Activated CD4-positive, alpha-beta T cell treated with anti-CD3 and anti-CD28 coated beads, Interleukin-2, amount 10 ng/mL, durations not matched to agents 24 days and 14 days (primary cell): ENCODE results near the gene SV2C. TPM values are rescaled to one million over a fixed set of nuclear protein-coding genes. Genes with fewer than 3 reads are reported as not detected.
"Not testable (repeated sequence)": the region's sequence is repeated elsewhere in the genome, so short reads cannot be mapped to it uniquely, and the experiment has no call there.

ENCODE experiments used
- DNase-seq: peaks from one replicate; pipeline ENCODE4 v3.0.0; 2022
- H3K27ac Mint-ChIP-seq: one replicate; pipeline ENCODE4 v1.8.0; 2022; ENCODE audit warnings: mild to moderate bottlenecking, mixed read lengths
- H3K27me3 Mint-ChIP-seq: one replicate; pipeline ENCODE4 v1.8.0; 2022; ENCODE audit warnings: mixed read lengths
- H3K36me3 Mint-ChIP-seq: one replicate; pipeline ENCODE4 v1.8.0; 2022; ENCODE audit warnings: low read depth, mild to moderate bottlenecking, mixed read lengths
- H3K4me1 Mint-ChIP-seq: one replicate; pipeline ENCODE4 v1.8.0; 2021; ENCODE audit warnings: mixed read lengths
- H3K4me3 Mint-ChIP-seq: one replicate; pipeline ENCODE4 v1.8.0; 2022; ENCODE audit warnings: mild to moderate bottlenecking, moderate library complexity, mixed read lengths
- H3K9me3 Mint-ChIP-seq: one replicate; pipeline ENCODE4 v1.8.0; 2021; ENCODE audit warnings: mixed read lengths
- intact Hi-C: fragments of 100-400 bp; cut with micrococcal nuclease; formaldehyde crosslinking; loops from one replicate; pipeline ENCODE4 v1.15.1; 2023
- total RNA-seq: library from RNA; stranded (reverse); gene quantifications from 2 replicates; pipeline ENCODE4 v1.2.3, GENCODE V29; 2022

SV2C gene
- total RNA-seq, 1 donor from 2014 or later, result not detected

GRCh38 chr5:76363352-76364225 is 280.4 kb downstream of the SV2C start:
- Mint-ChIP-seq H3K27ac (no peak overlapping the region), H3K27me3 (peaks cover 4% of the 10 kb centered on the region), H3K4me1 (peaks cover 15% of the 10 kb centered on the region), H3K9me3 (no peaks in the 10 kb centered on the region), H3K36me3 (peaks cover 2% of the 10 kb centered on the region), H3K4me3 (no peak overlapping the region)
- DNase-seq, result no peak
- intact Hi-C loops, result no loop called here

GRCh38 chr5:76364226-76364589 is 281.0 kb downstream of the SV2C start:
- Mint-ChIP-seq H3K4me3 (no peak overlapping the region), H3K27me3 (peaks cover 2% of the 10 kb centered on the region), H3K9me3 (peaks cover 4% of the 10 kb centered on the region), H3K36me3 (peaks cover 2% of the 10 kb centered on the region), H3K27ac (no peak overlapping the region), H3K4me1 (peaks cover 20% of the 10 kb centered on the region)
- no peak for DNase-seq
- intact Hi-C loops, result no loop called here

- no peaks in the 10 kb centered on the region for H3K27me3 Mint-ChIP-seq
- H3K4me1 Mint-ChIP-seq, result peaks cover 20% of the 10 kb centered on the region
- H3K36me3 Mint-ChIP-seq, result peaks cover 2% of the 10 kb centered on the region
- intact Hi-C loops, result no loop called here
- DNase-seq, result no peak
- H3K4me3 Mint-ChIP-seq, result no peak overlapping the region
- H3K9me3 Mint-ChIP-seq, result peaks cover 4% of the 10 kb centered on the region
- no peak overlapping the region for H3K27ac Mint-ChIP-seq
These were observed 282.4 kb downstream of the SV2C start for GRCh38 chr5:76365561-76365960.

- DNase-seq, result no peak
- intact Hi-C loops, result no loop called here
- Mint-ChIP-seq H3K4me1 (peaks cover 20% of the 10 kb centered on the region), H3K36me3 (peaks cover 2% of the 10 kb centered on the region), H3K9me3 (peaks cover 4% of the 10 kb centered on the region), H3K4me3 (no peak overlapping the region), H3K27ac (no peak overlapping the region), H3K27me3 (no peaks in the 10 kb centered on the region)
These were observed 283.4 kb downstream of the SV2C start for GRCh38 chr5:76366596-76366995.

GRCh38 chr5:76367623-76368371 is 284.6 kb downstream of the SV2C start:
- H3K4me3 Mint-ChIP-seq, result no peak overlapping the region

GRCh38 chr5:76368941-76369340 is 285.8 kb downstream of the SV2C start:
- intact Hi-C loops, result loop anchor here (1.0 to 2.0 kb wide), 4 partner anchors 33 to 178 kb away; no protein-coding TSS in a partner anchor
- Mint-ChIP-seq H3K9me3 (peaks cover 4% of the 10 kb centered on the region), H3K4me1 (peaks cover 23% of the 10 kb centered on the region), H3K36me3 (peaks cover 2% of the 10 kb centered on the region), H3K27me3 (no peaks in the 10 kb centered on the region), H3K4me3 (no peak overlapping the region), H3K27ac (peak overlapping the region; percentile 84)
- DNase-seq, result no peak

More at GRCh38 chr5:76367623-76368371, 284.6 kb downstream of the SV2C start:
- DNase-seq, result peak; percentile 68
- Mint-ChIP-seq H3K36me3 (peaks cover 2% of the 10 kb centered on the region), H3K9me3 (peaks cover 4% of the 10 kb centered on the region), H3K27ac (peak overlapping the region; percentile 84), H3K4me1 (peaks cover 24% of the 10 kb centered on the region), H3K27me3 (no peaks in the 10 kb centered on the region)
- intact Hi-C loops, result loop anchor here (1.0 to 2.0 kb wide), 4 partner anchors 35 to 180 kb away; no protein-coding TSS in a partner anchor

GRCh38 chr5:76369668-76370067 is 286.5 kb downstream of the SV2C start:
- H3K4me1 Mint-ChIP-seq, result peaks cover 20% of the 10 kb centered on the region
- intact Hi-C loops, result loop anchor here (2.0 kb wide), 1 partner anchor 37 kb away; no protein-coding TSS in a partner anchor
- not testable (repeated sequence) for H3K27me3 Mint-ChIP-seq, H3K9me3 Mint-ChIP-seq, H3K27ac Mint-ChIP-seq, H3K4me3 Mint-ChIP-seq, H3K36me3 Mint-ChIP-seq, DNase-seq

- intact Hi-C loops, result no loop called here
- Mint-ChIP-seq H3K4me3 (no peak overlapping the region), H3K9me3 (peaks cover 4% of the 10 kb centered on the region), H3K4me1 (peaks cover 20% of the 10 kb centered on the region), H3K36me3 (peaks cover 2% of the 10 kb centered on the region), H3K27ac (no peak overlapping the region), H3K27me3 (no peaks in the 10 kb centered on the region)
- DNase-seq, result no peak
These were observed 288.8 kb downstream of the SV2C start for GRCh38 chr5:76371960-76372322.

- Mint-ChIP-seq H3K27ac (no peak overlapping the region), H3K9me3 (peaks cover 4% of the 10 kb centered on the region), H3K4me1 (peaks cover 18% of the 10 kb centered on the region), H3K36me3 (peaks cover 2% of the 10 kb centered on the region), H3K27me3 (no peaks in the 10 kb centered on the region), H3K4me3 (no peak overlapping the region)
- intact Hi-C loops, result no loop called here
- no peak for DNase-seq
These were observed 289.3 kb downstream of the SV2C start for GRCh38 chr5:76372323-76373054.

- Mint-ChIP-seq H3K4me3 (no peak overlapping the region), H3K27me3 (no peaks in the 10 kb centered on the region), H3K36me3 (no peaks in the 10 kb centered on the region), H3K27ac (no peak overlapping the region), H3K4me1 (peaks cover 25% of the 10 kb centered on the region), H3K9me3 (no peaks in the 10 kb centered on the region)
- no peak for DNase-seq
- intact Hi-C loops, result no loop called here
These were observed 293.1 kb downstream of the SV2C start for GRCh38 chr5:76376148-76376865.

- Mint-ChIP-seq H3K9me3 (no peaks in the 10 kb centered on the region), H3K4me1 (peaks cover 25% of the 10 kb centered on the region), H3K36me3 (no peaks in the 10 kb centered on the region), H3K4me3 (no peak overlapping the region), H3K27ac (no peak overlapping the region), H3K27me3 (no peaks in the 10 kb centered on the region)
- intact Hi-C loops, result no loop called here
- DNase-seq, result no peak
These were observed 293.7 kb downstream of the SV2C start for GRCh38 chr5:76376866-76377230.

GRCh38 chr5:76378355-76378754 is 295.2 kb downstream of the SV2C start:
- no peaks in the 10 kb centered on the region for H3K36me3 Mint-ChIP-seq
- peak overlapping the region; percentile 21 for H3K27ac Mint-ChIP-seq
- intact Hi-C loops, result no loop called here
- peaks cover 21% of the 10 kb centered on the region for H3K4me1 Mint-ChIP-seq
- H3K4me3 Mint-ChIP-seq, result no peak overlapping the region
- no peaks in the 10 kb centered on the region for H3K27me3 Mint-ChIP-seq
- H3K9me3 Mint-ChIP-seq, result no peaks in the 10 kb centered on the region
- no peak for DNase-seq

GRCh38 chr5:76379316-76379715 is 296.1 kb downstream of the SV2C start:
- peak; percentile 61 for DNase-seq
- intact Hi-C loops, result no loop called here
- H3K9me3 Mint-ChIP-seq, result no peaks in the 10 kb centered on the region
- H3K27ac Mint-ChIP-seq, result peak overlapping the region; percentile 6
- peaks cover 27% of the 10 kb centered on the region for H3K4me1 Mint-ChIP-seq
- H3K36me3 Mint-ChIP-seq, result no peaks in the 10 kb centered on the region
- H3K27me3 Mint-ChIP-seq, result no peaks in the 10 kb centered on the region
- H3K4me3 Mint-ChIP-seq, result no peak overlapping the region
